NCI-H2171 treated with DMSO at 0.1 percent for 48 hours (cell line): Measurements from ENCODE around the gene SHC3.

ENCODE experiments used
- DNase-seq: peaks from one replicate; lab custom pipeline; 2025; lab: John Stamatoyannopoulos, UW

The SHC3 gene

DNA sequence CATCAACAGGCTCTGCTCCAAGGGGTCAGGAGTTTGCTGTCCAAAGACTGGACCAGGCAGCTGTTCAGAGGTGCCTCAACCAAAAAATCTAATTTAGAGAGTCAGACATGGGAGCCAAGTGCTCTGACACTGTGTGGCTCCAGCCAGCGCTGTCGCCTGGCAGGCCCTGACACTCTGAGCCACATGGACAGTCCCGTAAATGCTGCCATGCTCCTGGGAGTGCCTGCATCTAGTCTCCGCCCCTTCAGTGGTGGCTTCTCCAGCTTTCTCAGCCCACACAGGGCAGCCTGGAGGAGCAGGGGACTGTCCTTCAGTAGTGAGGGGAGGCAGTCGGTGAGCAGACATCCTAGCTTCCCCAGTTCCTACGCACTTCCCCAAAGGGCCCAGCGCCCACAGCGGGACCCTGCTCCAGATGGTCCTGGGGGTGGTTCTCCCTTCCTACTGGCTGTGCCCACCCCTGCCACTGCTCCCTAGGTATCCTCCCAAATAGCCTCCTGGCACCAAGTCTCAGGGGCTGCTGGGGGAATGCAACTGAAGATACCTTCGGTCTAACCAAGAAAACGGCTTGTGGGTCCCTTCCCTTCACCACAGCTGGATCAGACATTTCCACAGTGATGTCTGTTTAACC, 72.3 kb downstream of the SHC3 start:
- DNase-seq = no peak

DNA sequence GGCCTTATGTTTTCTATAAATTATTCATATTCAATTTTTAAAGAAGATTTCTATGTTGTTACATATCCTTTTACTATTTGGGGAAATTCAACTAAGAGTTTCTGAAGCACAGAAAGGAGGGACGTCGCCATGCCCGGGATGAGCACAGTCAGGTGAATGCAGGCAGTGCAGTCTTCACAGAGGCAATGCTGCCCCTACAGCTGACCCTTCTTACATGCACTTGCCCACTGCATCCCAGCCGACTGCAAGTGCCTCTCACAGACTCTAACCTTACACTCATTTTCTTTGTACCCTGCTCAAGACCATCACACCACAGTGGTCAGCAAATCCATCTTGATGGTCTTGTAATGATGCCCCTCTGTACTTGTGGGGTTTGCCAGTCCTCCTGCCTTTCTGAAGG, 73.8 kb downstream of the SHC3 start:
- DNase-seq = no peak

GRCh38 chr9:89097219-89097618, 81.4 kb downstream of the SHC3 start:
- DNase-seq = no peak

DNA sequence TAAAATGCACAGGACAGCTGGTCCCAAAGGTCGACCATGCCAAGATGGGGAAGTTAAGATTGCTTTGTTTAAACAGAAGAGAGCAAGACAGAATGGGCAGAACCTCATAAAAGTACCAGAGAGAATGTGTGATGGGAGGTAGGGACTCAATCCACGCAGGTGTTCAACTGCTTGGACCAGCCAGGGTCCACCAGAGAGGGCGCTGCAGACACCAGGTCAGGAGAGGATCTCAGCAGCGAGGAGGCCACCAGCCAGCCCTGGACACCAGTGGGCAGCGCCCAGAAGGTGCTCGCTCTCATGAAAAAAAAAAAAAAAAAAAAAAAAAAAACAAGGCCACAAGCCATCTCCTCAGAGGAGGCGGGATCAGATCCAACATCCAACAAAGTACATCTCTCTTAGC, 81.8 kb downstream of the SHC3 start:
- DNase-seq = no peak

GRCh38 chr9:89095761-89096528, 82.7 kb downstream of the SHC3 start:
- DNase-seq = no peak

DNA sequence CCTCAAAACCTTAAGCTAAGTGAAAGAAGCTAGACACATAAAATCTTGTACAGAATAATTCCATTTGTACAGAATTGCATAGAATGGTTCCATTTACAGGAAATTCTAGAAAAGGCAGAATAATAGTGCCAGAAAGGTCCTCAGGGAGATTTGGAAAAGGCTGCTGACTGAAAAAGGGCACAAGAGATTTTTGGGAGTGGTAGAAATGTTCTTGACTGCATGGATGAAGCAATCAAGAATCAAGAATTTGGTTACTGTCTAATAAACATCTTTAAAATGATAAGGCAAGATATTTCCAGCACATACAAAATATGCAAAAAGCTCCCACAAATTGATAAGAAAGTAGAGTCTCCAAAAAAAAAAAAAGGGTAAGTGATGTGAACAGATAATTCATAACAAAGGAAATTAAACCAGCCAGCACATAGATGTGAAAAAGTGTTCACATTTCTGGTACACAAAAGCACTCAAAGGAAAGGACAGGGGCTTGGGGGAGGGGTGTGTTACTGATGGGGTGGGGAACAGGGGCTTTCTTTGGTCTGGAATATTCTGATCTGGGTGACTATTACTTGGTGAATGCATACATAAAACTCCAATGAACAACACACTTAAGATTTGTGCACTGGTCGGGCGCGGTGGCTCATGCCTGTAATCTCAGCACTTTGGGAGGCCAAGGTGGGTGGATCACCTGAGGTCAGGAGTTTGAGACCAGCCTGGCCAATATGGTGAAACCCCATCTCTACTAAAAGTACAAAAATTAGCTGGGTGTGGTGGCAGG, 85.2 kb downstream of the SHC3 start:
- no peak for DNase-seq

DNA sequence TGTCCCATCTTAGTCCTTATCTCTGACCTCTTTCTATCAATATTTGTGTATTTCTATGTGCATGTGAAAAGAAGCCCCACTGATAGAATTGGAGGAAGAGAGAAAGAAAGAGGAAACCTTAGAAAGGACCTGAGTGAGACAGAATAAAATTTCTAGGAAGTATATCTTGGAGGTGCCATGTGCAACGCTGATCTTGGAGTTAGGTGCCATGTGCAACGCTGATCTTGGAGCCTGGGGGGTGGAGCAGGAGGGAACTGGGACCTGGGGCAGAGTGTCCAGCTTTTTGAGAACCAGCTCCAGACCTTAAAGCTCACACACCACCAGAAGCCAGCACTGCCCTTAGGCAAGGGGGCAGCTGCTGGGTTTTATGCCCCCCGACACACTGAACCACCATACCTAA, 89.4 kb downstream of the SHC3 start:
- no peak for DNase-seq

GRCh38 chr9:89083626-89084025, 95.0 kb downstream of the SHC3 start:
- DNase-seq = no peak

GRCh38 chr9:89080193-89080592, 98.4 kb downstream of the SHC3 start:
- DNase-seq = no peak

GRCh38 chr9:89079391-89079790, 99.2 kb downstream of the SHC3 start:
- DNase-seq = no peak

DNA sequence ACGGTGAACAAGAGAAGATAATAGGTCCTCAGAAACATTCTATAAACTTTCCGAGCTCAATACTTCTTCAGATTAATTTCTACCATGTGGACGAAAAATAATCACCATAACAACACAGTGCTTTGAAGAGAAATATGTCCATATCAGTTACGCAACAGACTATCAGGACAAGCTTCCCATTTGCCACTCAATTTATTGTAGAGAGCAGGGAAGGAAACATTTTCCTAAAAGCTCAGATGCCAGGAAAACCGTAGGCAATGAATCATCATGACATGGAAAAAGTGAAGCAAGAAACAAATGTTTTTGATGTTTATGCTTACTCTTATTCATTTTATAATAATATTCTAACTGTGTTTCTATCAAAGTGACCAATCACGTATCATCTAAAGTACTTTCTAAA, 99.8 kb downstream of the SHC3 start:
- no peak for DNase-seq

DNA sequence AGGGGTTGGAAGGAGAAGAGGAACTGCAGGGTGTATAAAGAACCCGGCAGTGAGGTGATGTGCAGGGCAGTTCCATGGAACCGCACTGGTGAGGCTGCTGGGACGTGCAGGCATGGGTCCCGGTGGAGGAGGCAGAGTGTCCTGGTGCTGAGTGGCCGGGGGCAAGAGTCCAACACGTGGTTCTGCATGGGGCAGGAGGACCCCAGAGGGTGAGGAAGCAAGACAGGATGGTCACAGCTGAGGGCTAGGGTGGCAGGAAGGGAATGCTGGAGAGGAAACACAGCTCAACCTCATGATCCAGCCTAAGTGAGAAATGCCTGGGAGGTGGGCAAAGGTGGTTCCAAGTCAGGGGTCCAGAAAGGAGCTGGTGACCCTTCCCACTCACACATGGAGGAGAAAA, 100.2 kb downstream of the SHC3 start:
- DNase-seq = no peak

DNA sequence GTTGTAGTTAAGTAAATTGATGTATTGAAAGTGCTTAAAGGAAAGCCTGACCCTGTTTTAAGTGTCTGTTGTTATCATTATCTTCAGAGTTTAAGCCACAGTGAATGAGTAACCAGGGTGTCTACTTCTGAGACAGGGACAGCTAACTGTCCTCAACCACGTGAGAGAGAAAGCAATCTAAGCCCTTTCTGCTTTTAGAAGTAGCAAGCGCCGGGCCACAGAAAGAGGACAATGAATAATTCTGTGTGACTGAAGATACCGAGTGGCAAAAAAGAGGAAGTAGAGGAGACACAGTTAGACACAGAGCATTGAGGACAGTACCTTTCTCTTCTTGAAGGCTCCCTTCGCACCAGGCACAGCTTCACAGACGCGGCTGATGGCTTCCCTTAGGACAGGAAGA, 101.1 kb downstream of the SHC3 start:
- no peak for DNase-seq

- no peak for DNase-seq
Measured at GRCh38 chr9:89073397-89073796, 105.2 kb downstream of the SHC3 start.

DNA sequence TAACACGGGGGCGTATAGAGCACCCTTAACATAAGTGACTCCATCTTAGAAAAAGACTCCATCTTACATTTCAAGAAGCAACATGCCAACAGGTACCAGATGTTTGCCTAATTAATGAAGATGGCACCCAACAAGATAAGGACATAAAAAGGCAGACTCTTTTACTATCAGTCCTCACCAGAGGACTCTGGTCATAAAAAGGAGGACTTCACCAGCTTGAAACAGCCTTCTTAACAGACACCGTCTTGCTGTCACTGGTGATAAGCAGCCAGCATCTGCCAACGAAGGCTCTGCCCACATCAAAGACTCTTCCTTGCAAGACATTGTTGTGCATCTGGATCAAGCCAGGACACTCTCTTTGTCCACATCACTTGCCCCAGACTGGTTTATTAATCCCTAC, 107.0 kb downstream of the SHC3 start:
- DNase-seq = no peak

GRCh38 chr9:89066835-89067234, 111.8 kb downstream of the SHC3 start:
- no peak for DNase-seq

- no peak for DNase-seq
Measured at GRCh38 chr9:89065921-89066320, 112.7 kb downstream of the SHC3 start.

GRCh38 chr9:89060790-89061189, 117.8 kb downstream of the SHC3 start:
- no peak for DNase-seq

DNA sequence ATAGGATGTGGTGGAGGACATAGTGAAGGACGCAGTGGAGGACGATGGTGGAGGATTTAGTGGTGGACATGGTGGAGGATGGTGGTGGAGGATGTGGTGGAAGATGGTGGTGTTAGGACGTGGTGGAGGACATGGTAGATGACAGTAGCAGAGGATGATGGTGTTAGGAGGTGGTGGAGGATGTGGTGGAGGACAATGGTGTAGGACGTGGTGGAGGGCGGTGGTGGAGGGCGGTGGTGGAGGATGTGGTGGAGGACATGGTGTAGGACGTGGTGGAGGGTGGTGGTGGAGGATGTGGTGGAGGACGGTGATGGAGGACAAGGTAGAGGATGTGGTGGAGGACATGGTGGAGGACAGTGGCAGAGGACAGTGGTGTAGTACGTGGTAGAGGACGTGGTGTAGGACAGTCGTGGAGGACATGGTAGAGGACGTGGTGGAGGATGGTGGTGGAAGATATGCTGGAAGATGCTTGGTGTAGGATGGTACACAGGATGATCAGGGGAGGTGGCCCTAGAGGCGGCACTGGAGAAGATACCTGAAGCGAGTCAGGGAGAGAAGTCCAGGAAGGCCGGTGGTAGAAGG, 118.6 kb downstream of the SHC3 start:
- no peak for DNase-seq

- no peak for DNase-seq
Measured at GRCh38 chr9:89058906-89059305, 119.7 kb downstream of the SHC3 start.

GRCh38 chr9:89054865-89055495, 123.6 kb downstream of the SHC3 start:
- no peak for DNase-seq

DNA sequence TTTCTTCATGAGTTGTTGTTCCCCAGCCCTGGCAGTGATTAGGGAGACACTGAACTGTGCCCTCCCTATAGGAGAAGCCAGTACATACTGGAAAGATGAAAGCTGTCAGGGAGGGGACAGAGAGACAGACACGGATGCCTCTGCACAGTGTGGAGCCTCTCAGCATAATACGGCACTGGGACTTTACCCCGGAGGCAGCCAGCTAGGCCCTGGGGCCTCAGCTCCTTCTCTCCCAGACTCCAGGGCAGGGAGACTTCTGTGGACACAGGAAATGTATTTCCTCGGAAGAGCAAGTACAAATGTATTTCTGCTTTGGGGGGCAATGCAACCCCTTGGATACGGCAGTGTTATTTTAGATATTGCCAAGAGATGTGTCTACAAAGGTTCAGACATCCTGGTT, 125.3 kb downstream of the SHC3 start:
- DNase-seq = no peak
